ENCODE data around the gene CNDP2.

GRCh38 chr18:74450626-74451025, 45.5 kb upstream of the CNDP2 start:
- TF ChIP-seq CTCF (IDR thresholded peaks at IDR 0.05; ENCODE audit: insufficient read depth, low read length, poor library complexity, severe bottlenecking) (no peak), EZH2phosphoT487 (conservative IDR thresholded peaks at IDR 0.05; ENCODE audit: low read length) (no peak)

Measured in SU-DHL-6 (cell line).